Hepatocyte (in vitro differentiated cells): ENCODE results near the gene NUCKS1. TPM values are rescaled to one million over a fixed set of nuclear protein-coding genes. Genes with fewer than 3 reads are reported as not detected.
A peak's percentile ranks its signal among the peaks of the same experiment; 100 is the strongest.

Experiments
- DNase-seq: peaks from one replicate; pipeline ENCODE4 v3.0.0-alpha.2; 2016; ENCODE audit warnings: low spot score
- H2AFZ ChIP-seq: fragments of 200-600 bp; sonication (generic); 2 replicates; pipeline ENCODE4 v1.6.0; 2016; ENCODE audit warnings: antibody characterized with exemption, mild to moderate bottlenecking
- H3K27ac ChIP-seq: fragments of 200-600 bp; sonication (generic); 2 replicates; pipeline ENCODE4 v1.5.1; 2016; ENCODE audit warnings: mild to moderate bottlenecking
- H3K27me3 ChIP-seq: fragments of 200-600 bp; sonication (generic); 2 replicates; pipeline ENCODE4 v1.6.1; 2016
- H3K36me3 ChIP-seq: fragments of 200-600 bp; sonication (generic); replicated peaks from 2 replicates; pipeline ENCODE4 v1.5.1; 2016; ENCODE audit warnings: low read depth; ENCODE audit not compliant: insufficient read depth
- H3K4me1 ChIP-seq: fragments of 200-600 bp; sonication (generic); 2 replicates; pipeline ENCODE4 v1.5.1; 2016; ENCODE audit warnings: mild to moderate bottlenecking, moderate library complexity; ENCODE audit not compliant: insufficient read depth
- H3K4me2 ChIP-seq: fragments of 200-600 bp; sonication (generic); 2 replicates; pipeline ENCODE4 v1.6.0; 2016
- H3K4me3 ChIP-seq: fragments of 200-600 bp; sonication (generic); 2 replicates; pipeline ENCODE4 v1.5.1; 2016; ENCODE audit warnings: mild to moderate bottlenecking
- H3K79me2 ChIP-seq: fragments of 200-600 bp; sonication (generic); 2 replicates; pipeline ENCODE4 v1.6.0; 2017; ENCODE audit warnings: mild to moderate bottlenecking
- H3K9me2 ChIP-seq: fragments of 200-600 bp; sonication (generic); replicated peaks from 2 replicates; pipeline ENCODE4 v1.6.0; 2017; ENCODE audit warnings: mild to moderate bottlenecking; ENCODE audit not compliant: insufficient read depth
- H3K9me3 ChIP-seq: fragments of 200-600 bp; sonication (generic); 2 replicates; pipeline ENCODE4 v1.5.1; 2016; ENCODE audit warnings: low read depth, mild to moderate bottlenecking
- H4K20me1 ChIP-seq: fragments of 200-600 bp; sonication (generic); 2 replicates; pipeline ENCODE4 v1.6.0; 2016; ENCODE audit warnings: mild to moderate bottlenecking; ENCODE audit not compliant: insufficient read depth, poor library complexity, severe bottlenecking
- CTCF ChIP-seq: fragments of 200-600 bp; sonication (generic); IDR thresholded peaks from 2 replicates; pipeline ENCODE4 v1.5.1; 2016; ENCODE audit warnings: antibody characterized with exemption, mild to moderate bottlenecking; ENCODE audit not compliant: poor library complexity
- EZH2 ChIP-seq: fragments of 200-600 bp; sonication (generic); IDR thresholded peaks from 2 replicates; pipeline ENCODE4 v1.6.1; 2016; ENCODE audit warnings: antibody characterized with exemption, mild to moderate bottlenecking, borderline replicate concordance
- EZH2phosphoT487 ChIP-seq: fragments of 200-600 bp; sonication (generic); IDR thresholded peaks from one replicate; pipeline ENCODE4 v1.6.1; 2018; ENCODE audit warnings: antibody characterized with exemption, mild to moderate bottlenecking, low read depth, moderate library complexity; ENCODE audit not compliant: unreplicated experiment, severe bottlenecking
- WGBS: methylation state at CpG from one replicate; pipeline ENCODE4 v1.1.6; 2016; ENCODE audit warnings: low lambda C conversion rate; ENCODE audit errors: missing lambda C conversion rate; 5-methylcytosine and 5-hydroxymethylcytosine counted together
- polyA plus RNA-seq: library from polyadenylated mRNA; unstranded; fragments of >200 nt; fragmentation: Nextera tagmentation; extraction: Ambion mirVana; gene quantifications from 2 replicates; pipeline ENCODE4 v1.2.1, GENCODE V29; 2016
- total RNA-seq: library from RNA; depleted of rRNA; stranded (reverse); fragments of >200 nt; gene quantifications from 2 replicates; pipeline ENCODE4 v1.2.3, GENCODE V29; 2014

NUCKS1 gene
- total and polyA plus RNA-seq, 2 experiments from 2014 or later = 28.4 to 143 TPM

- no peak overlapping the region for H3K27ac ChIP-seq
- peak overlapping the region; percentile 87 for H3K4me2 ChIP-seq
- H4K20me1 ChIP-seq = peaks cover 65% of the 10 kb centered on the region
- WGBS = 83% methylated on average over 5 of the region's 5 CpGs
- H3K4me1 ChIP-seq = peaks cover 24% of the 10 kb centered on the region
- no peaks in the 10 kb centered on the region for H3K9me3 ChIP-seq
- H2AFZ ChIP-seq = no peak overlapping the region
- H3K36me3 ChIP-seq = no peaks in the 10 kb centered on the region
- no peaks in the 10 kb centered on the region for H3K9me2 ChIP-seq
- no peak for DNase-seq
- no peaks in the 10 kb centered on the region for H3K27me3 ChIP-seq
- no peak for TF ChIP-seq EZH2
- TF ChIP-seq EZH2phosphoT487 = no peak
- TF ChIP-seq CTCF = no peak
- peaks cover 72% of the 10 kb centered on the region for H3K79me2 ChIP-seq
- peak overlapping the region; percentile 24 for H3K4me3 ChIP-seq
Observed at GRCh38 chr1:205746757-205747412, 3.1 kb downstream of the NUCKS1 start.

GRCh38 chr1:205744403-205744802, 5.6 kb downstream of the NUCKS1 start:
- no peaks in the 10 kb centered on the region for H3K9me2 ChIP-seq
- no peaks in the 10 kb centered on the region for H3K36me3 ChIP-seq
- no peak for DNase-seq
- no peak overlapping the region for H2AFZ ChIP-seq
- H3K4me1 ChIP-seq = peaks cover 30% of the 10 kb centered on the region
- H3K4me3 ChIP-seq = no peak overlapping the region
- no peak overlapping the region for H3K27ac ChIP-seq
- 98% methylated on average over 8 of the region's 8 CpGs for WGBS
- H3K4me2 ChIP-seq = no peak overlapping the region
- no peaks in the 10 kb centered on the region for H3K27me3 ChIP-seq
- peaks cover 95% of the 10 kb centered on the region for H3K79me2 ChIP-seq
- TF ChIP-seq EZH2phosphoT487 (no peak), CTCF (no peak), EZH2 (no peak)
- no peaks in the 10 kb centered on the region for H3K9me3 ChIP-seq
- H4K20me1 ChIP-seq = peaks cover 74% of the 10 kb centered on the region

GRCh38 chr1:205743977-205744376, 6.0 kb downstream of the NUCKS1 start:
- H3K9me2 ChIP-seq = no peaks in the 10 kb centered on the region
- no peak overlapping the region for H3K4me3 ChIP-seq
- H3K36me3 ChIP-seq = no peaks in the 10 kb centered on the region
- WGBS = 61% methylated on average over 4 of the region's 4 CpGs
- H3K27ac ChIP-seq = no peak overlapping the region
- peaks cover 76% of the 10 kb centered on the region for H4K20me1 ChIP-seq
- TF ChIP-seq EZH2 = no peak
- no peak for TF ChIP-seq EZH2phosphoT487
- TF ChIP-seq CTCF = no peak
- H3K79me2 ChIP-seq = peaks cover 98% of the 10 kb centered on the region
- no peak overlapping the region for H2AFZ ChIP-seq
- no peak overlapping the region for H3K4me2 ChIP-seq
- peaks cover 35% of the 10 kb centered on the region for H3K4me1 ChIP-seq
- H3K27me3 ChIP-seq = no peaks in the 10 kb centered on the region
- no peak for DNase-seq
- no peaks in the 10 kb centered on the region for H3K9me3 ChIP-seq
